Endothelial cell of umbilical vein (primary cell): ENCODE data around the gene ETS1.

Experiments used
- EZH2 ChIP-seq: IDR thresholded peaks from 2 replicates; pipeline ENCODE4 v1.6.1; 2012; ENCODE audit warnings: borderline replicate concordance, low read depth, mild to moderate bottlenecking, moderate library complexity, low read length, inconsistent platforms; ENCODE audit not compliant: severe bottlenecking
- JUN ChIP-seq: IDR thresholded peaks from 2 replicates; pipeline ENCODE4 v1.6.1; 2011; ENCODE audit warnings: borderline replicate concordance, low read depth; ENCODE audit not compliant: insufficient read length, insufficient read depth
- POLR2A ChIP-seq: IDR thresholded peaks from 2 replicates; pipeline ENCODE4 v1.6.1; 2012; ENCODE audit warnings: low read depth, mild to moderate bottlenecking, control low read depth, low read length
- POLR2AphosphoS5 ChIP-seq: IDR thresholded peaks from 2 replicates; pipeline ENCODE4 v1.6.1; 2012; ENCODE audit warnings: low read depth, mild to moderate bottlenecking, control low read depth, low read length, moderate library complexity; ENCODE audit not compliant: insufficient read depth
- TF ChIP-seq, protein P1 (sequence below), 2 donors: IDR thresholded peaks; 1 replicate in 1 of 2; 2 replicates in 1 of 2; pipeline ENCODE4 v1.5.1; 2011; ENCODE audit warnings: low read length in 2 of 2, mild to moderate bottlenecking in 2 of 2, moderate library complexity in 2 of 2, control low read depth in 1 of 2, inconsistent platforms in 1 of 2, low read depth in 1 of 2; ENCODE audit not compliant: insufficient read depth in 1 of 2; ENCODE audit errors: extremely low read depth in 1 of 2

DNA sequence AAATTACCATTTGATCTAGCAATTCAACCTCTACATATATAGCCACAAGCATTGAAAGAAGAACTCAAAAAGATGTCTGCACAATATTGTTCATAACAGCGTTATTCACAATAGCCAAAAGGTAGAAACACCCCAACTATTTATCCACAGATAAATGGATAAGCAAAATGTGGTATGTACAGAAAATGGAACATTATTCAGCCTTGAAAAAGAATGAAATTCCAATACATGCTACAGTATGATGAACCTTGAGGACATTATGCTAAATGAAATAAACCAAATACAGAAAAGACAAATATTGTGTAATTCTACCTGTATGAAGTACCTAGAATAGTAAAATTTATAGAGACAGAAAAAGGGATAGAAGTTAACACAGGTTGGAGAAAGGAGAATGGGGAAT is 2.6 kb upstream of the ETS1 start:
- no peak for TF ChIP-seq JUN
- TF ChIP-seq, protein P1, sequence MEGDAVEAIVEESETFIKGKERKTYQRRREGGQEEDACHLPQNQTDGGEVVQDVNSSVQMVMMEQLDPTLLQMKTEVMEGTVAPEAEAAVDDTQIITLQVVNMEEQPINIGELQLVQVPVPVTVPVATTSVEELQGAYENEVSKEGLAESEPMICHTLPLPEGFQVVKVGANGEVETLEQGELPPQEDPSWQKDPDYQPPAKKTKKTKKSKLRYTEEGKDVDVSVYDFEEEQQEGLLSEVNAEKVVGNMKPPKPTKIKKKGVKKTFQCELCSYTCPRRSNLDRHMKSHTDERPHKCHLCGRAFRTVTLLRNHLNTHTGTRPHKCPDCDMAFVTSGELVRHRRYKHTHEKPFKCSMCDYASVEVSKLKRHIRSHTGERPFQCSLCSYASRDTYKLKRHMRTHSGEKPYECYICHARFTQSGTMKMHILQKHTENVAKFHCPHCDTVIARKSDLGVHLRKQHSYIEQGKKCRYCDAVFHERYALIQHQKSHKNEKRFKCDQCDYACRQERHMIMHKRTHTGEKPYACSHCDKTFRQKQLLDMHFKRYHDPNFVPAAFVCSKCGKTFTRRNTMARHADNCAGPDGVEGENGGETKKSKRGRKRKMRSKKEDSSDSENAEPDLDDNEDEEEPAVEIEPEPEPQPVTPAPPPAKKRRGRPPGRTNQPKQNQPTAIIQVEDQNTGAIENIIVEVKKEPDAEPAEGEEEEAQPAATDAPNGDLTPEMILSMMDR (IDR thresholded peaks at IDR 0.05; ENCODE audit: extremely low read depth in 1 of 2, insufficient read depth in 1 of 2, low read depth in 1 of 2, low read length in 2 of 2) = no peak
- no peak for TF ChIP-seq EZH2
- no peak for TF ChIP-seq POLR2AphosphoS5
- TF ChIP-seq POLR2A = no peak
